Caco-2 (cell line): Measurements from ENCODE around the gene RASSF3. TPM values are rescaled to one million over a fixed set of nuclear protein-coding genes. Genes with fewer than 3 reads are reported as not detected.

Experiments used
- Bru-seq: library from RNA; stranded (reverse); fragments of 400-500 nt; gene quantifications from one replicate; lab custom pipeline; 2021; lab: Mats Ljungman, UMichigan
- BruChase-seq, 2 experiments: library from RNA; stranded (reverse); fragments of 400-500 nt; gene quantifications; one replicate each; lab custom pipeline; 2021; lab: Mats Ljungman, UMichigan
- BruUV-seq: library from RNA; stranded (reverse); fragments of 400-500 nt; replicated peaks from 2 replicates; lab custom pipeline; 2021; lab: Mats Ljungman, UMichigan
- CTCF ChIA-PET: fragments of 300-600 bp; sonication (Branson Sonifier 250); formaldehyde crosslinking; loops from one replicate; lab custom pipeline; 2022; ENCODE audit warnings: antibody characterized with exemption; lab: Charles Lee
- POLR2A ChIA-PET: fragments of 300-600 bp; sonication (Branson Sonifier 250); formaldehyde crosslinking; loops from one replicate; lab custom pipeline; 2022; ENCODE audit warnings: antibody characterized with exemption; lab: Charles Lee
- DNase-seq, 2 experiments: peaks; one replicate each; pipeline versions ENCODE4 v3.0.0 to v3.0.0-alpha.2; 2020 to 2022
- H3K27me3 ChIP-seq: replicated peaks from 2 replicates; pipeline ENCODE4 v1.6.0; 2011; ENCODE audit warnings: low read length; ENCODE audit not compliant: control insufficient read depth, insufficient read depth
- H3K36me3 ChIP-seq: 2 replicates; pipeline ENCODE4 v1.5.1; 2011; ENCODE audit warnings: low read length; ENCODE audit not compliant: control insufficient read depth, insufficient read depth
- H3K4me1 ChIP-seq: fragments of 250-450 bp; sonication (Bioruptor Pico); 2 replicates; pipeline ENCODE4 v1.5.1; 2020; ENCODE audit warnings: mild to moderate bottlenecking
- H3K4me3 ChIP-seq: 2 replicates; pipeline ENCODE4 v1.5.1; 2011; ENCODE audit warnings: low read depth, mild to moderate bottlenecking, control low read depth, low read length
- H3K9me3 ChIP-seq: fragments of 250-450 bp; sonication (Bioruptor Pico); 2 replicates; pipeline ENCODE4 v1.5.1; 2020; ENCODE audit warnings: mild to moderate bottlenecking, moderate library complexity
- H3K27ac Mint-ChIP-seq: one replicate; pipeline ENCODE4 v1.8.0; 2022; ENCODE audit warnings: mixed read lengths; ENCODE audit not compliant: unreplicated experiment
- H3K27me3 Mint-ChIP-seq: one replicate; pipeline ENCODE4 v1.8.0; 2022; ENCODE audit warnings: mixed read lengths; ENCODE audit not compliant: insufficient read depth, unreplicated experiment
- H3K36me3 Mint-ChIP-seq: one replicate; pipeline ENCODE4 v1.8.0; 2022; ENCODE audit warnings: mild to moderate bottlenecking, mixed read lengths; ENCODE audit not compliant: insufficient read depth, unreplicated experiment
- H3K4me1 Mint-ChIP-seq: one replicate; pipeline ENCODE4 v1.8.0; 2022; ENCODE audit warnings: low read depth, mixed read lengths; ENCODE audit not compliant: unreplicated experiment
- H3K4me3 Mint-ChIP-seq: one replicate; pipeline ENCODE4 v1.8.0; 2022; ENCODE audit warnings: mild to moderate bottlenecking, moderate library complexity, mixed read lengths; ENCODE audit not compliant: unreplicated experiment
- H3K9me3 Mint-ChIP-seq: one replicate; pipeline ENCODE4 v1.8.0; 2022; ENCODE audit warnings: mixed read lengths; ENCODE audit not compliant: unreplicated experiment
- CTCF ChIP-seq, 2 experiments: fragments of 200-600 bp in 1 of 2; IDR thresholded peaks; 1 replicate in 1 of 2; 2 replicates in 1 of 2; pipeline versions ENCODE4 v1.5.1 to v1.8.0; 2011 to 2022; ENCODE audit warnings: antibody characterized with exemption in 1 of 2, control low read depth in 1 of 2, inconsistent platforms in 1 of 2, low read depth in 1 of 2, low read length in 1 of 2, mild to moderate bottlenecking in 1 of 2, moderate library complexity in 1 of 2; ENCODE audit not compliant: insufficient read depth in 1 of 2, severe bottlenecking in 1 of 2, unreplicated experiment in 1 of 2
- intact Hi-C: fragments of 100-400 bp; cut with micrococcal nuclease; formaldehyde crosslinking; loops from one replicate; pipeline ENCODE4 v1.10.0; 2022; ENCODE audit not compliant: unreplicated experiment
- long read RNA-seq: library from polyadenylated mRNA; stranded (forward); transcript quantifications from one replicate; pipeline ENCODE4 v2.0.0, GENCODE V29; 2022
- total RNA-seq: library from RNA; stranded (reverse); gene quantifications from 2 replicates; pipeline ENCODE4 v1.2.3, GENCODE V29; 2022

The RASSF3 gene
- 22.6 and 25.7 TPM in 2 replicates for total RNA-seq
- percentile 57 among the genes with signal in this experiment for Bru-seq, nascent RNA
- BruChase-seq, experiment 1, labeled RNA remaining after a 2-hour chase = percentile 65 among the genes with signal in this experiment
- percentile 71 among the genes with signal in this experiment for BruChase-seq, experiment 2, labeled RNA remaining after a 6-hour chase
- long read RNA-seq, partial matches to known transcripts = 0 of 3 reads
- long read RNA-seq, other reads (novel, unspliced or antisense) = 2 of 3 reads

GRCh38 chr12:64610079-64610659, at the start of gene RASSF3:
TSS of gene RASSF3 (plus strand) at chr12:64610495. CDS start at chr12:64610633, 138 bp downstream.
- Mint-ChIP-seq H3K9me3 (no peaks in the 10 kb centered on the region), H3K4me3 (peak within 1 kb of the TSS; percentile 80), H3K36me3 (peaks cover 16% of the 10 kb centered on the region), H3K27ac (peak within 1 kb of the TSS; percentile 83), H3K4me1 (peaks cover 7% of the 10 kb centered on the region), H3K27me3 (no peaks in the 10 kb centered on the region)
- Histone ChIP-seq H3K4me3 (peak within 1 kb of the TSS; percentile 95), H3K4me1 (peaks cover 5% of the 10 kb centered on the region; the same call in 1 of the 2 replicates), H3K27me3 (no peaks in the 10 kb centered on the region), H3K36me3 (no peaks in the 10 kb centered on the region), H3K9me3 (no peaks in the 10 kb centered on the region)
- ChIA-PET CTCF (interaction anchor here (1.0 to 1.4 kb wide), 2 partner anchors 85 to 88 kb away, joined by 4 to 9 read pairs; no protein-coding TSS in a partner anchor), POLR2A (interaction anchor here (1.2 kb wide), 1 partner anchor 15 kb away, joined by 8 read pairs; no protein-coding TSS in a partner anchor)
- BruUV-seq = no TSS peak
- TF ChIP-seq CTCF (IDR thresholded peaks at IDR 0.05; ENCODE audit: insufficient read depth in 1 of 2, low read depth in 1 of 2, low read length in 1 of 2, severe bottlenecking in 1 of 2, unreplicated experiment in 1 of 2) = no peak
- intact Hi-C loops = no loop called here
- DNase-seq = peak; percentile 82 to 86

GRCh38 chr12:64561302-64562136, 48.8 kb upstream of the RASSF3 start:
- no peak for DNase-seq
- CTCF ChIA-PET = no interaction called here
- no peaks in the 10 kb centered on the region for H3K36me3 Mint-ChIP-seq
- no peak for TF ChIP-seq CTCF (IDR thresholded peaks at IDR 0.05; ENCODE audit: insufficient read depth in 1 of 2, low read depth in 1 of 2, low read length in 1 of 2, severe bottlenecking in 1 of 2, unreplicated experiment in 1 of 2)
- H3K4me3 ChIP-seq = no peak overlapping the region
- no peak overlapping the region for H3K4me3 Mint-ChIP-seq
- no peaks in the 10 kb centered on the region for H3K9me3 ChIP-seq
- no peaks in the 10 kb centered on the region for H3K27me3 Mint-ChIP-seq
- no peaks in the 10 kb centered on the region for H3K36me3 ChIP-seq
- H3K4me1 ChIP-seq = no peaks in the 10 kb centered on the region
- BruUV-seq = no TSS peak
- no peak overlapping the region for H3K27ac Mint-ChIP-seq
- intact Hi-C loops = no loop called here
- H3K4me1 Mint-ChIP-seq = no peaks in the 10 kb centered on the region
- H3K9me3 Mint-ChIP-seq = no peaks in the 10 kb centered on the region
- POLR2A ChIA-PET = interaction anchor here (0.6 kb wide), 1 partner anchor 1609 kb away, joined by 6 read pairs; no protein-coding TSS in a partner anchor
- H3K27me3 ChIP-seq = no peaks in the 10 kb centered on the region

GRCh38 chr12:64566122-64566521, 44.2 kb upstream of the RASSF3 start:
- Mint-ChIP-seq H3K27ac (no peak overlapping the region), H3K27me3 (no peaks in the 10 kb centered on the region), H3K4me3 (no peak overlapping the region), H3K4me1 (no peaks in the 10 kb centered on the region), H3K9me3 (no peaks in the 10 kb centered on the region), H3K36me3 (no peaks in the 10 kb centered on the region)
- Histone ChIP-seq H3K4me1 (no peaks in the 10 kb centered on the region), H3K36me3 (no peaks in the 10 kb centered on the region), H3K4me3 (no peak overlapping the region), H3K9me3 (no peaks in the 10 kb centered on the region), H3K27me3 (no peaks in the 10 kb centered on the region)
- no peak for DNase-seq
- POLR2A ChIA-PET = interaction anchor here (0.5 kb wide), 1 partner anchor 18 kb away, joined by 3 read pairs; no protein-coding TSS in a partner anchor
- no TSS peak for BruUV-seq
- CTCF ChIA-PET = no interaction called here
- TF ChIP-seq CTCF (IDR thresholded peaks at IDR 0.05; ENCODE audit: insufficient read depth in 1 of 2, low read depth in 1 of 2, low read length in 1 of 2, severe bottlenecking in 1 of 2, unreplicated experiment in 1 of 2) = no peak
- intact Hi-C loops = no loop called here
